Left forelimb (tissue), 1 donor: ENCODE results near the gene ZNF148.

Experiments
- DNase-seq: peaks from one replicate; pipeline ENCODE4 v3.0.0-alpha.2; 2018; ENCODE audit warnings: low spot score

ZNF148 gene

GRCh38 chr3:125189378-125190165 lies 185.6 kb downstream of the ZNF148 start:
- no peak for DNase-seq

DNA sequence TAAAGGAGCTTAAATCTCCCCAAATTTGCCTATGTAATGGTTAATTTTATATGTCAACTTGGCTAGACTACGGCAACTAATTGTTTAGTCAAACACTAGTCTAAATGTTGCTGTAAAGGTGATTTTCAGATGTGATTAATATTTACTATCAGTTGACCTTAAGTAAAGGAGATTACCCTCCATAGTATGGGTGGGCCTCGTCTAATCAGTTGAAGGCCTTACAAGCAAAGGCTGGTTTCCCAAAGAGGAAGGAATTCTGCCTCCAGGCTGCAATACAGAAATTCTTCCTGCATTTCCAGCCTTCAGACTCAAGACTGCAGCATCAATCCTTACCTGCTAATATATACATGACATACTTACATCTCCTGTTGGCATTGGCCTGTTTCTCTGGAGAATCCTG lies 186.2 kb downstream of the ZNF148 start:
- no peak for DNase-seq

GRCh38 chr3:125187599-125187910 lies 187.6 kb downstream of the ZNF148 start:
- no peak for DNase-seq

DNA sequence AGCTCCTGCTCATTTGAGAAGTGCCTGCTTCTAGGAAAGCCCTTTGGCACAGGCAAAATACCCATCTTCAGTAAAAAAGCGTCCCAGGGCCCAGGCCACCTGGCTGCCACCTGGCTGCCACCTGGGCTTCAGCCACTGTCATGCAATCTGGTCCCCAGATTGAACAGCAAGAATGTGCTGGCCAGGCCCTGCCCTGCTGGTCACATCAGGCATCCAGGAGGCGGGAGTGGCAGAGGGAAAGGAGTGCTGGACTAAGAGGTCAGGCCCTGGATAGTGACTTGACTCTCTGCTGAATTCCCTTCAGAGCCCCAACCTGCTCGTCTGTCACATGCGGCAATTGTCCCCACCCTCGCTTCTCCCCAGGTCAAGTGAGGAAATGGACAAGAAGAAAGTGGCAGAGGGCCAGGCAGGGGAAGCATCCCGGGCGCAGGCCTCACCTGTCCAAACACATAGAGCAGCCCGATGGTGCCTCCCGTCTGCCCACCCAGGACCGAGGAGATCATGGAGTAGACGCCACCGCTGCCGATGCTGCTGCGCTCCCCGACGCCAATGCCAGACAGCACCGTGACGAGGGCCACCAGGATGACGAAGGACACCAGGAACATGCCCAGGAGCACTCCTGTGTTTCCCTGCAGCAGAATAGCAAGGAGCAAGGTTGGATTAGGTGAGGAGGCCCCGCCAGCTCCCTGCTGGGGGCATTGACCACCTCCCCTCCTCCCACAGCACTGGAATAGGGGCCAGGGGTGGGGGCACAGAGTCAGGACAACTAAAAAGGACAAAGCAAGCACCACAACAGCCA lies 188.1 kb downstream of the ZNF148 start:
- DNase-seq, result no peak

GRCh38 chr3:125186261-125186787 lies 188.8 kb downstream of the ZNF148 start:
- DNase-seq, result no peak

DNA sequence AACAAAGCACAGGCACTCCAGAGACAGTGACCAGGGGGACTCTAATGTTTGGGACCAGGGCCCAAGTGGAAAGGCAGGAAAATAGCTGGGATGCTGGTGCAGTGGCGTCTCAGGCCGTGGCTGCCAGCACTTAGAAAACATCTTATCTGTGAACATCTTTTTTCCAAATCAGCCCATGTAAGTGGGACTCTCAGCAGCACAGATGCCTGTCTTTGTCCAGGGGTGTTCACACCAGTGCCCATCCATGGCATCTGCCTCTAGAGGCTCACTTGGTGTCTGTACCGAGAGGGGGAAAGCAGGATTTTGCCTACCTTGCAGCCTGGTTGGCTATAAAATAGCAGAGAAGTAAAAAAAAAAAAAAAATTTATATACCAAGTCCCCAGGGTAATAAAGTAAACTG lies 189.3 kb downstream of the ZNF148 start:
- no peak for DNase-seq

DNA sequence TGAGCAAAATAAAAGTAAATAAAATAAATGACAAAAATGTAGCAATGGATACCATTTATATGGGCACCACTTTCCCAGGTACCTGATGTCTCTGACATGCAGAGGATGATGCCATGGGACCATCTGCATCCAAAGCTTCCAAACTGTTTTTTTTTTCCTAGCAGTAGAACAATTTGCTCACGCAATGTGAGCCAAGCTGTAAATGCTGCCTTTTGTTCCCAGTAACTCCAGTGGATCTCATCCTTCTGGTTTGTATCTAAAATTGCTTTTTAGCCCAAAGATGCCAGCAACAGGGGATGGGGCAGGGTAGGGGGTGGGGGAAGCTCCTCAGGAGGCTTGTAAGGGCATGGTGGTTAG lies 195.3 kb downstream of the ZNF148 start:
- DNase-seq, result no peak

DNA sequence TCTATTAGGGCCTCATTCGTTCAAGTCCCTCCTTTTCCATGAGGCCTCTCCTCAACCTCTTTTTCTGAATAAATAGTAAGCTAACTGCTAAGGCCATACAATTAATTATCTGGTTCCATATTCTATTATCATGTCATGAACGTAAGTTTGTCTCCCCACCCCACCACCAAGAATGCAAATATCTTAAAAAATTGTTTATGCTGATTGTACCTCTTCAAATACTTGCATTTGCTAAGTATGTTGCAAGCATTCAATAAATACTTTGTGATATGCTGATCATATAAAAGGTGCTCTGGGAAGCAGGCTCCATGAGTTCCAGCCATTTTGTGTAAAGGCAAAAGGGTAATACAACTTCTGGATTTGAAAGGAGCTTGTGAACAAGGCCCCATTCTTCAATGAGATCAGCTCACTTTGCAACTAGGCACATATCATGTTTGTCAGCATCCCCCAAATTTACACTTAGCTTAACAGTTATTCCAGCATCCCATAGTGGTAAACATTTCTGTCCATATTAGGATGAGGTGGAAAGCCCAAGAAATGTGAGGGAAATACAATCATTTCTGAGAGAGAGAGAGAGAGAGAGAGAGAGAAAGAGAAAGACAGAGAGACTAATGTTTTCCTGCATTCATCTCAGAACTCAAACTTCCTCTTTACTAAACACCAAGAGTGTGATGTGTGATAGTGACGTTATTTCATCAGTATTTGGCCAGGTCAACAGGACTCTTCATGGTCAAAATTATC lies 195.8 kb downstream of the ZNF148 start:
- no peak for DNase-seq

GRCh38 chr3:125177746-125178145 lies 197.4 kb downstream of the ZNF148 start:
- no peak for DNase-seq
